Fibroblast of mammary gland (primary cell): Measurements from ENCODE around the gene EHBP1.

Source experiments
- DNase-seq: peaks from one replicate; pipeline ENCODE4 v3.0.0-alpha.2; 2010; ENCODE audit warnings: low read depth
- H3K4me3 ChIP-seq: 2 replicates; pipeline ENCODE4 v1.5.1; 2011; ENCODE audit warnings: low read depth, mild to moderate bottlenecking, low read length, moderate library complexity; ENCODE audit not compliant: control insufficient read depth
- CTCF ChIP-seq: conservative IDR thresholded peaks from 2 replicates; pipeline ENCODE4 v1.5.1; 2011; ENCODE audit warnings: low read depth, low read length, inconsistent platforms; ENCODE audit not compliant: control insufficient read depth, insufficient read depth

The EHBP1 gene

GRCh38 chr2:62768615-62769014, 63.1 kb downstream of the EHBP1 start:
- peak; percentile 27 for DNase-seq
- TF ChIP-seq CTCF: no peak
- H3K4me3 ChIP-seq: no peak overlapping the region

GRCh38 chr2:62770629-62771028, 65.1 kb downstream of the EHBP1 start:
- no peak for DNase-seq
- TF ChIP-seq CTCF: no peak
- no peak overlapping the region for H3K4me3 ChIP-seq

GRCh38 chr2:62774555-62775366, 69.2 kb downstream of the EHBP1 start:
- DNase-seq: peak; percentile 71
- TF ChIP-seq CTCF: peak; percentile 69

GRCh38 chr2:62775367-62775668, 69.8 kb downstream of the EHBP1 start:
- no peak for TF ChIP-seq CTCF
- no peak overlapping the region for H3K4me3 ChIP-seq
- DNase-seq: no peak

More at GRCh38 chr2:62774555-62775366, 69.2 kb downstream of the EHBP1 start:
- no peak overlapping the region for H3K4me3 ChIP-seq

GRCh38 chr2:62783679-62784078, 78.2 kb downstream of the EHBP1 start:
- DNase-seq: no peak
- TF ChIP-seq CTCF: no peak
- no peak overlapping the region for H3K4me3 ChIP-seq

GRCh38 chr2:62784341-62784740, 78.8 kb downstream of the EHBP1 start:
- DNase-seq: no peak
- no peak overlapping the region for H3K4me3 ChIP-seq
- TF ChIP-seq CTCF: no peak
